Right lobe of liver (tissue), 4 donors: ENCODE measurements around the gene SLC17A4.

Experiments used
- CTCF ChIP-seq, 4 donors: fragments of 200-600 bp in 3 of 4; fragments of 450-650 bp in 1 of 4; IDR thresholded peaks; one replicate each; pipeline versions ENCODE4 v1.5.1 to v1.8.0; 2016 to 2022; ENCODE audit warnings: antibody characterized with exemption in 4 of 4, mild to moderate bottlenecking in 2 of 4
- POLR2A ChIP-seq: fragments of 450-650 bp; IDR thresholded peaks from one replicate; pipeline ENCODE4 v1.6.1; 2017; ENCODE audit warnings: antibody characterized with exemption, mild to moderate bottlenecking
- donor health status: DM: no; HTN: no; CAD: no.
- donor health status: DM: no; HTN: no; CAD: no.
- donor health status: DM: no; HTN: yes; CAD: no.

GRCh38 chr6:25764611-25765010 lies 10.1 kb downstream of the SLC17A4 start:
- no peak for TF ChIP-seq CTCF (IDR thresholded peaks at IDR 0.05)
- no peak for TF ChIP-seq POLR2A
